ENCODE results near the gene C19orf53. TPM values are rescaled to one million over a fixed set of nuclear protein-coding genes. Genes with fewer than 3 reads are reported as not detected.
A peak's percentile ranks its signal among the peaks of the same experiment; 100 is the strongest.
"Not testable (repeated sequence)": the region's sequence is repeated elsewhere in the genome, so short reads cannot be mapped to it uniquely, and the experiment has no call there.

Gene C19orf53
- polyA plus RNA-seq, 12 donors: 81.0 to 188 (median 105) TPM; not detected in 1

GRCh38 chr19:13758795-13759194, 15.5 kb upstream of the C19orf53 start:
- no peak for DNase-seq

- DNase-seq: no peak
Measured at GRCh38 chr19:13761423-13761822, 12.8 kb upstream of the C19orf53 start.

- no peak for DNase-seq
Measured at GRCh38 chr19:13762635-13763235, 11.5 kb upstream of the C19orf53 start.

- DNase-seq: no peak
Measured at GRCh38 chr19:13763265-13763664, 11.0 kb upstream of the C19orf53 start.

GRCh38 chr19:13764101-13764807, 10.0 kb upstream of the C19orf53 start, which contains the start of gene MRI1:
MRI1 (plus strand) TSS chr19:13764522; CDS start chr19:13764589, 67 bp downstream.
- DNase-seq: peak; percentile 78

GRCh38 chr19:13764821-13765394, 9.3 kb upstream of the C19orf53 start:
- DNase-seq: no peak

- no peak for DNase-seq
Measured at GRCh38 chr19:13765395-13766094, 8.7 kb upstream of the C19orf53 start.

- DNase-seq: no peak
Measured at GRCh38 chr19:13766095-13766481, 8.2 kb upstream of the C19orf53 start.

GRCh38 chr19:13768510-13768909, 5.7 kb upstream of the C19orf53 start:
- DNase-seq: no peak

GRCh38 chr19:13770013-13770635, 4.1 kb upstream of the C19orf53 start:
- no peak for DNase-seq

- DNase-seq: no peak
Measured at GRCh38 chr19:13778398-13778797, 4.1 kb downstream of the C19orf53 start.

- DNase-seq: no peak
Measured at GRCh38 chr19:13778847-13779246, 4.6 kb downstream of the C19orf53 start.

- not testable (repeated sequence) for DNase-seq
Measured at GRCh38 chr19:13779794-13780193, 5.5 kb downstream of the C19orf53 start.

- peak; percentile 89 for DNase-seq
Measured at GRCh38 chr19:13781547-13781946, 7.3 kb downstream of the C19orf53 start.

GRCh38 chr19:13782537-13782936, 8.3 kb downstream of the C19orf53 start:
- no peak for DNase-seq

- DNase-seq: no peak
Measured at GRCh38 chr19:13783565-13784500, 9.6 kb downstream of the C19orf53 start.

GRCh38 chr19:13784731-13785452, 10.6 kb downstream of the C19orf53 start:
- DNase-seq: no peak

GRCh38 chr19:13788991-13789390, 14.7 kb downstream of the C19orf53 start:
- DNase-seq: no peak

GRCh38 chr19:13790354-13790753, 16.1 kb downstream of the C19orf53 start:
- DNase-seq: no peak

- DNase-seq: not testable (repeated sequence)
Measured at GRCh38 chr19:13793317-13793716, 19.1 kb downstream of the C19orf53 start.
